H9 (cell line): ENCODE results near the gene CHMP4B. TPM values are rescaled to one million over a fixed set of nuclear protein-coding genes. Genes with fewer than 3 reads are reported as not detected.

Source experiments
- DNase-seq: peaks from one replicate; pipeline ENCODE4 v3.0.0-alpha.2; 2017
- H2AFZ ChIP-seq: one replicate; pipeline ENCODE4 v1.6.1; 2013; ENCODE audit warnings: mild to moderate bottlenecking, low read length, control low read depth, moderate library complexity
- H2AK5ac ChIP-seq: 2 replicates; pipeline ENCODE4 v1.6.1; 2013; ENCODE audit warnings: low read length, control low read depth, mixed read lengths; ENCODE audit not compliant: insufficient read length
- H2BK120ac ChIP-seq: one replicate; pipeline ENCODE4 v1.6.1; 2013; ENCODE audit warnings: low read depth, mild to moderate bottlenecking, low read length, control low read depth, inconsistent platforms; ENCODE audit not compliant: poor library complexity, severe bottlenecking
- H2BK12ac ChIP-seq: 2 replicates; pipeline ENCODE4 v1.6.1; 2013; ENCODE audit warnings: low read length, control low read depth, mixed read lengths, low read depth; ENCODE audit not compliant: insufficient read length
- H2BK15ac ChIP-seq: 2 replicates; pipeline ENCODE4 v1.6.1; 2013; ENCODE audit warnings: low read depth, low read length, control low read depth
- H2BK20ac ChIP-seq: one replicate; pipeline ENCODE4 v1.6.1; 2013; ENCODE audit warnings: low read depth, mild to moderate bottlenecking, low read length, control low read depth, inconsistent platforms; ENCODE audit not compliant: poor library complexity, severe bottlenecking
- H2BK5ac ChIP-seq: 2 replicates; pipeline ENCODE4 v1.6.1; 2013; ENCODE audit warnings: low read length, control low read depth, mixed read lengths; ENCODE audit not compliant: insufficient read length
- H3K14ac ChIP-seq: 2 replicates; pipeline ENCODE4 v1.6.1; 2013; ENCODE audit warnings: low read length, control low read depth; ENCODE audit not compliant: insufficient read depth
- H3K18ac ChIP-seq: 2 replicates; pipeline ENCODE4 v1.6.1; 2013; ENCODE audit warnings: low read depth, mild to moderate bottlenecking, mixed read lengths, low read length, control low read depth; ENCODE audit not compliant: insufficient read length
- H3K23ac ChIP-seq: 2 replicates; pipeline ENCODE4 v1.6.1; 2013; ENCODE audit warnings: low read length, control low read depth, mixed read lengths, low read depth; ENCODE audit not compliant: insufficient read length
- H3K23me2 ChIP-seq: 2 replicates; pipeline ENCODE4 v1.6.1; 2013; ENCODE audit warnings: low read depth, mild to moderate bottlenecking, mixed read lengths, low read length, control low read depth; ENCODE audit not compliant: insufficient read length, poor library complexity, severe bottlenecking
- H3K27ac ChIP-seq: 2 replicates; pipeline ENCODE4 v1.5.1; 2013; ENCODE audit warnings: low read length, control low read depth, mixed read lengths, low read depth; ENCODE audit not compliant: insufficient read length
- H3K27me3 ChIP-seq: 2 replicates; pipeline ENCODE4 v1.6.1; 2013; ENCODE audit warnings: low read length, control low read depth, inconsistent platforms; ENCODE audit not compliant: insufficient read depth
- H3K4ac ChIP-seq: 2 replicates; pipeline ENCODE4 v1.6.1; 2013; ENCODE audit warnings: low read depth, mild to moderate bottlenecking, control low read depth, inconsistent platforms, low read length, moderate library complexity
- H3K4me1 ChIP-seq: 2 replicates; pipeline ENCODE4 v1.6.1; 2013; ENCODE audit warnings: low read length, control low read depth, inconsistent platforms; ENCODE audit not compliant: insufficient read depth
- H3K4me2 ChIP-seq: 2 replicates; pipeline ENCODE4 v1.6.1; 2013; ENCODE audit warnings: low read length, control low read depth, mixed read lengths; ENCODE audit not compliant: insufficient read length, insufficient read depth
- H3K56ac ChIP-seq: 2 replicates; pipeline ENCODE4 v1.6.1; 2013; ENCODE audit warnings: low read depth, mild to moderate bottlenecking, mixed read lengths, low read length, control low read depth; ENCODE audit not compliant: insufficient read length
- H3K79me1 ChIP-seq: 2 replicates; pipeline ENCODE4 v1.6.1; 2013; ENCODE audit warnings: low read depth, mild to moderate bottlenecking, moderate library complexity, low read length, control low read depth, inconsistent platforms; ENCODE audit not compliant: insufficient read depth, poor library complexity, severe bottlenecking
- H3K79me2 ChIP-seq: 2 replicates; pipeline ENCODE4 v1.6.1; 2013; ENCODE audit warnings: low read length, control low read depth, inconsistent platforms; ENCODE audit not compliant: insufficient read depth
- H3K9ac ChIP-seq: 2 replicates; pipeline ENCODE4 v1.6.1; 2013; ENCODE audit warnings: low read length, control low read depth, mixed read lengths; ENCODE audit not compliant: insufficient read length; ENCODE audit errors: extremely low read depth
- H3K9me3 ChIP-seq: one replicate; pipeline ENCODE4 v1.6.1; 2013; ENCODE audit warnings: low read depth, low read length, inconsistent platforms; ENCODE audit not compliant: control insufficient read depth
- H3T11ph ChIP-seq: one replicate; pipeline ENCODE4 v1.6.1; 2013; ENCODE audit warnings: mild to moderate bottlenecking, low read length, control low read depth, inconsistent platforms
- H4K20me1 ChIP-seq: one replicate; pipeline ENCODE4 v1.6.1; 2013; ENCODE audit not compliant: control insufficient read depth, insufficient read length, insufficient read depth
- H4K5ac ChIP-seq: 2 replicates; pipeline ENCODE4 v1.6.1; 2013; ENCODE audit warnings: low read depth, mild to moderate bottlenecking, mixed read lengths, low read length, control low read depth; ENCODE audit not compliant: insufficient read length
- H4K8ac ChIP-seq: replicated peaks from 2 replicates; pipeline ENCODE4 v1.6.1; 2013; ENCODE audit warnings: low read length, control low read depth, mixed read lengths, low read depth; ENCODE audit not compliant: insufficient read length
- H4K91ac ChIP-seq: 2 replicates; pipeline ENCODE4 v1.6.1; 2013; ENCODE audit warnings: low read depth, mild to moderate bottlenecking, moderate library complexity, mixed read lengths, low read length, control low read depth; ENCODE audit not compliant: insufficient read length
- H3K27ac Mint-ChIP-seq, 3 experiments: 2 replicates in 2 of 3; 3 replicates in 1 of 3; pipeline ENCODE4 v1.8.0; 2020 to 2021; ENCODE audit warnings: mixed read lengths in 3 of 3, mild to moderate bottlenecking in 1 of 3, moderate library complexity in 1 of 3
- H3K27me3 Mint-ChIP-seq: 2 replicates; pipeline ENCODE4 v1.8.0; 2021; ENCODE audit warnings: low read depth, mild to moderate bottlenecking, moderate library complexity, mixed read lengths
- H3K36me3 Mint-ChIP-seq, 3 experiments: 2 replicates in 2 of 3; 3 replicates in 1 of 3; pipeline ENCODE4 v1.8.0; 2020 to 2021; ENCODE audit warnings: low read depth in 3 of 3, mixed read lengths in 3 of 3; ENCODE audit not compliant: insufficient read depth in 1 of 3
- H3K4me1 Mint-ChIP-seq, 2 experiments: 2 replicates each; pipeline ENCODE4 v1.8.0; 2020; ENCODE audit warnings: mixed read lengths in 2 of 2
- H3K4me3 Mint-ChIP-seq, 2 experiments: 2 replicates in 1 of 2; 3 replicates in 1 of 2; pipeline ENCODE4 v1.8.0; 2020 to 2021; ENCODE audit warnings: mild to moderate bottlenecking in 2 of 2, mixed read lengths in 2 of 2, moderate library complexity in 1 of 2
- H3K9me3 Mint-ChIP-seq, 2 experiments: 2 replicates in 1 of 2; 3 replicates in 1 of 2; pipeline ENCODE4 v1.8.0; 2020; ENCODE audit warnings: mild to moderate bottlenecking in 2 of 2, mixed read lengths in 2 of 2, moderate library complexity in 1 of 2
- CTCF ChIP-seq: fragments of 200-600 bp; sonication (generic); conservative IDR thresholded peaks from 3 replicates; pipeline ENCODE4 v1.8.0; 2021; ENCODE audit warnings: antibody characterized with exemption, mild to moderate bottlenecking
- WGBS: extraction: QIAGEN DNeasy Blood & Tissue Kit; methylation state at CpG from one replicate; pipeline ENCODE4 v1.1.7; 2013; ENCODE audit warnings: missing lambda C conversion rate, low lambda C conversion rate, mixed read lengths; ENCODE audit not compliant: insufficient read length; ENCODE audit errors: extremely low coverage; 5-methylcytosine and 5-hydroxymethylcytosine counted together
- total RNA-seq: library from RNA; stranded (reverse); gene quantifications from 2 replicates; pipeline ENCODE4 v1.2.1, GENCODE V29; 2021

Gene CHMP4B
- total RNA-seq, 1 experiment from 2014 or later = 94.9 TPM

DNA sequence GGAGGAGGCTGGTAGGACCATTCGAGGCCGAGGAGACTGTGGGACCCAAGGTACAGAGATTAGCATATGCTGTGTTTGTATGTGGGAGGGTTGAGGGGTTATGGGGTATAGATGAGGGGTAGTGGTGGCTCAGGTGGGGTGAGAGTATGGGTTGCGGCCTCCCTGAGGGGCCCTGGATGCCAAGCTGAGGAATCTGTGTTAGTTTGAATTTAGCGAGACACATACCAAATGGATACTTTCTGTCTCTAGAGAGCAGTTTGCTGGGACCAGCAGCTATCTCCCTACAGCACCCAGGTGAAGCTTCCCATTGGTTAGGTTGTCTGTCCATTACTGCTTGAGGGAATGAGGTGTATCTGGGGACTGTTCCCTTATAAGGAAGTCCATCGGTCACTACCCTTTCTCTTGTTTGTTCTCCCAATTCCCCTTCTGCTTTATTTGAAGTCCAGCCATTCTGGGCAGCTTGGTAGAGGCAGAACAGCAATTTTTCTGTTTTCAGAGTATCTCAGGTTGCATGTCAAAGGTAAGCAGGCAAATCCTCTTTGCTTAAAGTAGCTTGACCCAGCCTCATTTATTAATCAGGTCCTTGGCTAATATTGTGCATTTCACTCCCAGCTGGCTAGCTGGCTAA is 15.2 kb downstream of the CHMP4B start:
- Mint-ChIP-seq H3K4me3 (0 out of 5 replicates have a peak overlapping the region, but pooled peaks of 1 of the 2 experiments have one; percentile 53), H3K4me1 (peaks cover 45 to 52% of the 10 kb centered on the region in 2 experiments), H3K27ac (peak overlapping the region; percentile 44 to 91 (median 76); a peak in 4 of 7 replicates), H3K9me3 (no peaks in the 10 kb centered on the region), H3K27me3 (no peaks in the 10 kb centered on the region), H3K36me3 (no peaks in the 10 kb centered on the region; a peak in 1 of 7 replicates)
- no peak overlapping the region for H4K5ac ChIP-seq
- no peak for TF ChIP-seq CTCF
- H3K79me1 ChIP-seq = no peaks in the 10 kb centered on the region
- no peaks in the 10 kb centered on the region for H3K27me3 ChIP-seq
- H3K23me2 ChIP-seq = no peaks in the 10 kb centered on the region
- peaks cover 3% of the 10 kb centered on the region; the same call in 1 of the 2 replicates for H3K79me2 ChIP-seq
- no peak overlapping the region for H3K56ac ChIP-seq
- no peak overlapping the region for H4K8ac ChIP-seq
- H2BK12ac ChIP-seq = no peak overlapping the region
- peak; percentile 67 for DNase-seq
- H3K9me3 ChIP-seq = no peaks in the 10 kb centered on the region
- H3K23ac ChIP-seq = no peak overlapping the region
- H3T11ph ChIP-seq = no peak overlapping the region
- no peak overlapping the region for H2BK20ac ChIP-seq
- H2BK15ac ChIP-seq = no peak overlapping the region
- no peaks in the 10 kb centered on the region for H4K20me1 ChIP-seq
- H3K27ac ChIP-seq = no peak overlapping the region
- H2BK120ac ChIP-seq = peak overlapping the region; percentile 64
- peak overlapping the region; percentile 42; the same call in 1 of the 2 replicates for H3K14ac ChIP-seq
- H3K18ac ChIP-seq = peak overlapping the region; percentile 60
- H2AK5ac ChIP-seq = no peak overlapping the region
- H4K91ac ChIP-seq = no peak overlapping the region
- no peak overlapping the region for H2BK5ac ChIP-seq
- peaks cover 4% of the 10 kb centered on the region; the same call in 1 of the 2 replicates for H3K4me1 ChIP-seq
- no peak overlapping the region for H3K9ac ChIP-seq
- no peak overlapping the region for H3K4ac ChIP-seq
- no CpG with 5 or more reads among the region's 5 CpGs for WGBS
- H3K4me2 ChIP-seq = no peak overlapping the region
- H2AFZ ChIP-seq = no peak overlapping the region
